GM13977 (cell line): Measurements from ENCODE around the gene ITPKB.
A peak's percentile ranks its signal among the peaks of the same experiment; 100 is the strongest.

Source experiments
- DNase-seq: peaks from one replicate; pipeline ENCODE4 v3.0.0; 2012; ENCODE audit warnings: low spot score
- in situ Hi-C: fragments of 300-500 bp; cut with MboI; formaldehyde crosslinking; loops from one replicate; pipeline ENCODE4 v1.12.0; 2022; ENCODE audit warnings: low sequenced_read_pairs, low pct_unique_long_range_greater_than_20kb, mixed read lengths, inconsistent platforms; ENCODE audit not compliant: unreplicated experiment
- TF ChIP-seq, protein P1 (sequence below): IDR thresholded peaks from 2 replicates; pipeline ENCODE4 v1.5.1; 2012; ENCODE audit warnings: mild to moderate bottlenecking, control low read depth; ENCODE audit not compliant: insufficient read depth; ENCODE audit errors: extremely low read depth, missing control alignments

ITPKB gene

GRCh38 chr1:226637147-226637935 is 101.7 kb downstream of the ITPKB start:
- in situ Hi-C loops = no loop called here
- no peak for DNase-seq
- TF ChIP-seq, protein P1, sequence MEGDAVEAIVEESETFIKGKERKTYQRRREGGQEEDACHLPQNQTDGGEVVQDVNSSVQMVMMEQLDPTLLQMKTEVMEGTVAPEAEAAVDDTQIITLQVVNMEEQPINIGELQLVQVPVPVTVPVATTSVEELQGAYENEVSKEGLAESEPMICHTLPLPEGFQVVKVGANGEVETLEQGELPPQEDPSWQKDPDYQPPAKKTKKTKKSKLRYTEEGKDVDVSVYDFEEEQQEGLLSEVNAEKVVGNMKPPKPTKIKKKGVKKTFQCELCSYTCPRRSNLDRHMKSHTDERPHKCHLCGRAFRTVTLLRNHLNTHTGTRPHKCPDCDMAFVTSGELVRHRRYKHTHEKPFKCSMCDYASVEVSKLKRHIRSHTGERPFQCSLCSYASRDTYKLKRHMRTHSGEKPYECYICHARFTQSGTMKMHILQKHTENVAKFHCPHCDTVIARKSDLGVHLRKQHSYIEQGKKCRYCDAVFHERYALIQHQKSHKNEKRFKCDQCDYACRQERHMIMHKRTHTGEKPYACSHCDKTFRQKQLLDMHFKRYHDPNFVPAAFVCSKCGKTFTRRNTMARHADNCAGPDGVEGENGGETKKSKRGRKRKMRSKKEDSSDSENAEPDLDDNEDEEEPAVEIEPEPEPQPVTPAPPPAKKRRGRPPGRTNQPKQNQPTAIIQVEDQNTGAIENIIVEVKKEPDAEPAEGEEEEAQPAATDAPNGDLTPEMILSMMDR = no peak

DNA sequence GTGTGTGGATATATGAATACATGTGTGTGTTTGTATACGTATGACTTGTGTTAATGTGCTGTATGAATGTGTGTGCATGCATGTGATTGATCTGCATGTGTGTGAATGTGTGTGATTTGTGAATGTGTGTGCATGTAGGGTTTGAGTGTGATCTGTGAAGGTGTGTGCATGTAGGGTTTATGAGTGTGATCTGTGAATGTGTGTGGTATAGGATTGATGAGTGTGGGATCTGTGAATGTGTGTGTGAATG is 102.3 kb downstream of the ITPKB start:
- in situ Hi-C loops = no loop called here
- DNase-seq = no peak
- TF ChIP-seq, protein P1 = no peak

DNA sequence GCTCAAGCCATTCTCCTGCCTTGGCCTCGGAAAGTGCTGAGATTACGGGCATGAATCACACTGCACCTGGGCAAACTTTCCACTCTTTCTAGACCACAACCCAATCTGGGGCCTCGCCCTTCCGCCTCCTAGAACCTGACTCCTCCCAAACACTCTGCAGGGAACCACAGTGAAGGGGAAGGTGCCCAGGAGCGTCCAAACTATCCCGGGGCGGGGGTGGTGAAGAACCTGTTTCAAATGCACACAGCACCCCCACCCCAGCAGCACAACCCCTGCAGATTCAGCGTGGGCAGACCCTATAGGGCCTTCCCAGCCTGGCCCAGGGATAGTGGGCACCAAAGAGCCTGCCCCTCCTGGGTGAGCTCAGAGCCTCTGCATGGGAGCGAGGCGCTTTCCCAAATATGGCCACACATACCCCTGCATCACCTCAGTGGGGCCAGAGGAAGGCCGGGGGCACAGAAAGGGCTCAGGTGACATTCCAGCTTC is 103.6 kb downstream of the ITPKB start:
- TF ChIP-seq, protein P1 = no peak
- in situ Hi-C loops = no loop called here
- no peak for DNase-seq

DNA sequence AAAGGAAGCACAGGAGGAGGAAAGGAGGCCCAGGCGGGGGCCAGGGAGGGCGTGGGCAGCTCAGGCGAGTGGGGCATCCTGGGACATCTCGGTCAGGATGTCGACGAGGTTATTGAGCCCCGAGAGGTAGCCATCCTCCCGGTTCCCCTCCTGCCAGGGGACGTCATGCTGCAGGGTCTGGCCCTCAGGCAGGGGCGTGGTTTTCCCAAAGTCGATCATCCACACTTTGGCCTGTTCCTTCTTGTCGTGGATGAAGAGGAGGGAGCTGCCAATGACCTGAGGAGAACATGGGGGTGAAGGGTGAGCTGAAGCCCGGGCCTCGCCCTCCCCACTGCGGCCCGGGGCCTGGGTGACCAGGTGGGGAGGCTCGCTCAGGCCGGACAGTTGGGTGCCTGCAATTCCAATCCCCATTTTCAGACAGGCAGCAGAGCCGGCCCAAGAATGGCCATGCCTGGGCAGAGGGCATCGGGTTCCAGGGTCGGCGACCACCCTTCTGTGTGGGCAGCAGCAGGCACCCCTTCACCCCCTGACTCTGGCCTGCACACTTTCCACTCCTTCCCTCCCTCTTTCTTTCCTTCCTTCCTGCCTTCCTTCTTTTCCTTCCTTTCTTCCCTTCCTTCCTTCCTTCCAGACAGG is 104.4 kb downstream of the ITPKB start:
- in situ Hi-C loops = loop anchor here (5.0 kb wide), 1 partner anchor 193 kb away; no protein-coding TSS in a partner anchor
- TF ChIP-seq, protein P1 = no peak
- DNase-seq = no peak

GRCh38 chr1:226634166-226634588 is 104.9 kb downstream of the ITPKB start:
- peak; percentile 84 for DNase-seq
- in situ Hi-C loops = loop anchor here (5.0 kb wide), 1 partner anchor 193 kb away; no protein-coding TSS in a partner anchor
- TF ChIP-seq, protein P1 = peak; percentile 99

GRCh38 chr1:226633541-226634165 is 105.4 kb downstream of the ITPKB start:
- TF ChIP-seq, protein P1 = no peak
- DNase-seq = no peak
- in situ Hi-C loops = loop anchor here (5.0 kb wide), 1 partner anchor 194 kb away; no protein-coding TSS in a partner anchor
